Ovary (tissue), 3 donors: ENCODE measurements around the gene GKN2.

Source experiments
- CTCF ChIP-seq, 3 donors: fragments of 450-650 bp in 2 of 3; fragments of 200-600 bp in 1 of 3; IDR thresholded peaks; one replicate each; pipeline versions ENCODE4 v1.5.1 to v1.8.0; 2016 to 2022; ENCODE audit warnings: antibody characterized with exemption in 3 of 3, mild to moderate bottlenecking in 1 of 3
- EP300 ChIP-seq: sonication (generic); formaldehyde crosslinking; IDR thresholded peaks from one replicate; pipeline ENCODE4 v1.6.1; 2017; ENCODE audit warnings: antibody characterized with exemption
- POLR2A ChIP-seq: fragments of 450-650 bp; IDR thresholded peaks from one replicate; pipeline ENCODE4 v1.6.1; 2017; ENCODE audit warnings: antibody characterized with exemption, mild to moderate bottlenecking, moderate library complexity
- donor health status: DM: no; HTN: no; CAD: no.

- TF ChIP-seq POLR2A (no peak), CTCF (IDR thresholded peaks at IDR 0.05) (no peak), EP300 (no peak)
Measured at GRCh38 chr2:68917034-68917718, 35.5 kb downstream of the GKN2 start.
